GM08714 (cell line): Measurements from ENCODE around the gene DNALI1.
"Not testable (repeated sequence)": the region's sequence is repeated elsewhere in the genome, so short reads cannot be mapped to it uniquely, and the experiment has no call there.

Experiments used
- H3K4me3 ChIP-seq: fragments of 200-500 bp; sonication (Bioruptor generic); 2 replicates; pipeline ENCODE4 v1.5.1; 2014; ENCODE audit warnings: mild to moderate bottlenecking, low read length, inconsistent platforms
- ZNF274 ChIP-seq: IDR thresholded peaks from 2 replicates; pipeline ENCODE4 v1.6.1; 2012; ENCODE audit warnings: mild to moderate bottlenecking, low read depth, low read length

DNALI1 gene

GRCh38 chr1:37556712-37557196 is at the start of gene DNALI1:
DNALI1 (plus strand) TSS chr1:37556940; CDS start chr1:37556995, 55 bp downstream.
- no peak within 1 kb of the TSS for H3K4me3 ChIP-seq
- TF ChIP-seq ZNF274, result no peak

GRCh38 chr1:37509181-37509580 is 47.6 kb upstream of the DNALI1 start:
- no peak for TF ChIP-seq ZNF274
- no peak overlapping the region for H3K4me3 ChIP-seq

- H3K4me3 ChIP-seq, result peak overlapping the region; percentile 83
- no peak for TF ChIP-seq ZNF274
Measured at GRCh38 chr1:37513795-37514349, 42.9 kb upstream of the DNALI1 start.

GRCh38 chr1:37514350-37515184 is 42.2 kb upstream of the DNALI1 start, which contains the start of gene MEAF6:
MEAF6 (minus strand) TSS chr1:37514766; CDS start chr1:37514746, 20 bp downstream.
- peak within 1 kb of the TSS; percentile 83 for H3K4me3 ChIP-seq
- no peak for TF ChIP-seq ZNF274

GRCh38 chr1:37515185-37516034 is 41.3 kb upstream of the DNALI1 start:
- peak overlapping the region; percentile 48; the same call in 1 of the 2 replicates for H3K4me3 ChIP-seq
- no peak for TF ChIP-seq ZNF274

- no peak for TF ChIP-seq ZNF274
- H3K4me3 ChIP-seq, result no peak overlapping the region
Measured at GRCh38 chr1:37517569-37517968, 39.2 kb upstream of the DNALI1 start.

- H3K4me3 ChIP-seq, result not testable (repeated sequence)
Measured at GRCh38 chr1:37518241-37518640, 38.5 kb upstream of the DNALI1 start.

GRCh38 chr1:37518929-37519328 is 37.8 kb upstream of the DNALI1 start:
- H3K4me3 ChIP-seq, result not testable (repeated sequence)

GRCh38 chr1:37519613-37520012 is 37.1 kb upstream of the DNALI1 start:
- no peak overlapping the region for H3K4me3 ChIP-seq
- TF ChIP-seq ZNF274, result no peak

GRCh38 chr1:37529888-37530287 is 26.9 kb upstream of the DNALI1 start:
- H3K4me3 ChIP-seq, result not testable (repeated sequence)

GRCh38 chr1:37532418-37533156 is 24.2 kb upstream of the DNALI1 start:
- H3K4me3 ChIP-seq, result not testable (repeated sequence)

- no peak for TF ChIP-seq ZNF274
- H3K4me3 ChIP-seq, result no peak overlapping the region
Measured at GRCh38 chr1:37533317-37534093, 23.2 kb upstream of the DNALI1 start.

- TF ChIP-seq ZNF274, result no peak
- no peak overlapping the region for H3K4me3 ChIP-seq
Measured at GRCh38 chr1:37537378-37537777, 19.4 kb upstream of the DNALI1 start.

GRCh38 chr1:37539154-37539553 is 17.6 kb upstream of the DNALI1 start:
- not testable (repeated sequence) for H3K4me3 ChIP-seq
